Rectal smooth muscle tissue (tissue), 1 donor: Measurements from ENCODE around the gene GPR153.

ENCODE experiments used
- H3K27ac ChIP-seq: one replicate; pipeline ENCODE4 v1.7.0; 2013; ENCODE audit warnings: low read depth, low read length, inconsistent platforms
- H3K27me3 ChIP-seq: one replicate; pipeline ENCODE4 v1.7.0; 2013; ENCODE audit warnings: low read length; ENCODE audit not compliant: control insufficient read depth, insufficient read depth
- H3K36me3 ChIP-seq: one replicate; pipeline ENCODE4 v1.7.0; 2013; ENCODE audit warnings: low read length; ENCODE audit not compliant: control insufficient read depth, insufficient read depth
- H3K4me1 ChIP-seq: one replicate; pipeline ENCODE4 v1.7.0; 2013; ENCODE audit warnings: low read length; ENCODE audit not compliant: control insufficient read depth, insufficient read depth
- H3K4me3 ChIP-seq: one replicate; pipeline ENCODE4 v1.7.0; 2013; ENCODE audit warnings: low read length
- H3K9ac ChIP-seq: one replicate; pipeline ENCODE4 v1.7.0; 2013; ENCODE audit warnings: low read length

Gene GPR153

GRCh38 chr1:6272452-6272851 lies 11.6 kb upstream of the GPR153 start:
- Histone ChIP-seq H3K36me3 (no peaks in the 10 kb centered on the region), H3K27ac (no peak overlapping the region), H3K4me1 (peaks cover 6% of the 10 kb centered on the region), H3K9ac (no peak overlapping the region), H3K27me3 (no peaks in the 10 kb centered on the region), H3K4me3 (no peak overlapping the region)

- Histone ChIP-seq H3K4me3 (no peak overlapping the region), H3K4me1 (peaks cover 5% of the 10 kb centered on the region), H3K36me3 (no peaks in the 10 kb centered on the region), H3K27ac (no peak overlapping the region), H3K9ac (no peak overlapping the region), H3K27me3 (no peaks in the 10 kb centered on the region)
Measured at GRCh38 chr1:6271554-6271953, 10.7 kb upstream of the GPR153 start.

- Histone ChIP-seq H3K4me1 (peaks cover 2% of the 10 kb centered on the region), H3K27me3 (no peaks in the 10 kb centered on the region), H3K36me3 (no peaks in the 10 kb centered on the region), H3K27ac (no peak overlapping the region), H3K4me3 (no peak overlapping the region), H3K9ac (no peak overlapping the region)
Measured at GRCh38 chr1:6271006-6271405, 10.1 kb upstream of the GPR153 start.

- no peaks in the 10 kb centered on the region for H3K36me3 ChIP-seq
- no peak overlapping the region for H3K4me3 ChIP-seq
- H3K9ac ChIP-seq: no peak overlapping the region
- H3K27ac ChIP-seq: no peak overlapping the region
- H3K4me1 ChIP-seq: no peaks in the 10 kb centered on the region
- H3K27me3 ChIP-seq: no peaks in the 10 kb centered on the region
Measured at GRCh38 chr1:6270401-6270800, 9.5 kb upstream of the GPR153 start.

GRCh38 chr1:6269720-6270400 lies 9.0 kb upstream of the GPR153 start:
- no peaks in the 10 kb centered on the region for H3K36me3 ChIP-seq
- H3K27me3 ChIP-seq: no peaks in the 10 kb centered on the region
- H3K9ac ChIP-seq: no peak overlapping the region
- no peaks in the 10 kb centered on the region for H3K4me1 ChIP-seq
- H3K27ac ChIP-seq: no peak overlapping the region
- H3K4me3 ChIP-seq: no peak overlapping the region

- no peaks in the 10 kb centered on the region for H3K36me3 ChIP-seq
- H3K9ac ChIP-seq: no peak overlapping the region
- no peaks in the 10 kb centered on the region for H3K27me3 ChIP-seq
- H3K27ac ChIP-seq: no peak overlapping the region
- no peak overlapping the region for H3K4me3 ChIP-seq
- H3K4me1 ChIP-seq: no peaks in the 10 kb centered on the region
Measured at GRCh38 chr1:6269296-6269695, 8.4 kb upstream of the GPR153 start.

- Histone ChIP-seq H3K27ac (no peak overlapping the region), H3K4me1 (no peaks in the 10 kb centered on the region), H3K9ac (no peak overlapping the region), H3K36me3 (no peaks in the 10 kb centered on the region), H3K4me3 (no peak overlapping the region), H3K27me3 (no peaks in the 10 kb centered on the region)
Measured at GRCh38 chr1:6268415-6268814, 7.5 kb upstream of the GPR153 start.

- no peaks in the 10 kb centered on the region for H3K36me3 ChIP-seq
- no peaks in the 10 kb centered on the region for H3K4me1 ChIP-seq
- no peak overlapping the region for H3K27ac ChIP-seq
Measured at GRCh38 chr1:6267686-6268322, 6.9 kb upstream of the GPR153 start.

GRCh38 chr1:6266641-6267040 lies 5.7 kb upstream of the GPR153 start:
- Histone ChIP-seq H3K27ac (no peak overlapping the region), H3K9ac (no peak overlapping the region), H3K4me1 (no peaks in the 10 kb centered on the region), H3K27me3 (peaks cover 3% of the 10 kb centered on the region), H3K36me3 (no peaks in the 10 kb centered on the region), H3K4me3 (no peak overlapping the region)

More at GRCh38 chr1:6267686-6268322, 6.9 kb upstream of the GPR153 start:
- H3K4me3 ChIP-seq: no peak overlapping the region
- no peak overlapping the region for H3K9ac ChIP-seq
- H3K27me3 ChIP-seq: no peaks in the 10 kb centered on the region

- Histone ChIP-seq H3K27me3 (peaks cover 3% of the 10 kb centered on the region), H3K36me3 (no peaks in the 10 kb centered on the region), H3K9ac (no peak overlapping the region), H3K27ac (no peak overlapping the region), H3K4me1 (no peaks in the 10 kb centered on the region), H3K4me3 (no peak overlapping the region)
Measured at GRCh38 chr1:6265151-6265550, 4.3 kb upstream of the GPR153 start.

GRCh38 chr1:6263716-6264115 lies 2.8 kb upstream of the GPR153 start:
- Histone ChIP-seq H3K27ac (no peak overlapping the region), H3K27me3 (peaks cover 3% of the 10 kb centered on the region), H3K4me1 (no peaks in the 10 kb centered on the region)

GRCh38 chr1:6262555-6263420 lies 1.9 kb upstream of the GPR153 start:
- H3K27me3 ChIP-seq: peaks cover 5% of the 10 kb centered on the region

More at GRCh38 chr1:6263716-6264115, 2.8 kb upstream of the GPR153 start:
- H3K4me3 ChIP-seq: no peak overlapping the region
- no peak overlapping the region for H3K9ac ChIP-seq
- no peaks in the 10 kb centered on the region for H3K36me3 ChIP-seq

More at GRCh38 chr1:6262555-6263420, 1.9 kb upstream of the GPR153 start:
- Histone ChIP-seq H3K36me3 (no peaks in the 10 kb centered on the region), H3K27ac (no peak overlapping the region), H3K4me1 (no peaks in the 10 kb centered on the region), H3K9ac (no peak overlapping the region), H3K4me3 (no peak overlapping the region)
